HG03469 (cell line): ENCODE data around the gene TMEM50B.
"Not testable (repeated sequence)": the region's sequence is repeated elsewhere in the genome, so short reads cannot be mapped to it uniquely, and the experiment has no call there.

Experiments used
- ATAC-seq: cut with Tn5 transposase; IDR thresholded peaks from one replicate; pipeline ENCODE4 v1.9.1; 2021; ENCODE audit warnings: mild to moderate bottlenecking, moderate library complexity, moderate number of reproducible peaks; ENCODE audit not compliant: unreplicated experiment

TMEM50B gene

GRCh38 chr21:33432496-33432895 is 47.3 kb downstream of the TMEM50B start:
- no peak for ATAC-seq

- ATAC-seq, result no peak
These were observed 48.9 kb downstream of the TMEM50B start for GRCh38 chr21:33430858-33431257.

- ATAC-seq, result no peak
These were observed 51.1 kb downstream of the TMEM50B start for GRCh38 chr21:33428669-33429068.

- no peak for ATAC-seq
These were observed 52.7 kb downstream of the TMEM50B start for GRCh38 chr21:33427051-33427450.

GRCh38 chr21:33425825-33426224 is 53.9 kb downstream of the TMEM50B start:
- no peak for ATAC-seq

GRCh38 chr21:33424214-33424613 is 55.6 kb downstream of the TMEM50B start:
- ATAC-seq, result no peak

GRCh38 chr21:33421713-33422393 is 57.9 kb downstream of the TMEM50B start:
- ATAC-seq, result no peak

- ATAC-seq, result no peak
These were observed 60.1 kb downstream of the TMEM50B start for GRCh38 chr21:33419538-33420123.

- no peak for ATAC-seq
These were observed 61.1 kb downstream of the TMEM50B start for GRCh38 chr21:33418691-33419090.

GRCh38 chr21:33414926-33415325 is 64.8 kb downstream of the TMEM50B start:
- no peak for ATAC-seq

- no peak for ATAC-seq
These were observed 65.7 kb downstream of the TMEM50B start for GRCh38 chr21:33414068-33414467.

- no peak for ATAC-seq
These were observed 66.8 kb downstream of the TMEM50B start for GRCh38 chr21:33412832-33413519.

- not testable (repeated sequence) for ATAC-seq
These were observed 67.3 kb downstream of the TMEM50B start for GRCh38 chr21:33412439-33412831.

GRCh38 chr21:33411949-33412430 is 67.8 kb downstream of the TMEM50B start:
- no peak for ATAC-seq

GRCh38 chr21:33406493-33406892 is 73.3 kb downstream of the TMEM50B start:
- no peak for ATAC-seq

GRCh38 chr21:33403786-33404585 is 75.8 kb downstream of the TMEM50B start:
- ATAC-seq, result no peak

- no peak for ATAC-seq
These were observed 76.5 kb downstream of the TMEM50B start, which contains the start of gene IFNGR2 for GRCh38 chr21:33403128-33403785. IFNGR2 (plus strand) TSS chr21:33403413; CDS start chr21:33403544, 131 bp downstream.

GRCh38 chr21:33402001-33402979 is 77.5 kb downstream of the TMEM50B start:
- ATAC-seq, result no peak

GRCh38 chr21:33401630-33401992 is 78.2 kb downstream of the TMEM50B start:
- no peak for ATAC-seq
